Amniotic stem cell (primary cell): ENCODE measurements around the gene SERPINF2.
"Not testable (repeated sequence)": the region's sequence is repeated elsewhere in the genome, so short reads cannot be mapped to it uniquely, and the experiment has no call there.

ENCODE experiments used
- DNase-seq: peaks from one replicate; lab custom pipeline; 2025; lab: John Stamatoyannopoulos, UW

The SERPINF2 gene

DNA sequence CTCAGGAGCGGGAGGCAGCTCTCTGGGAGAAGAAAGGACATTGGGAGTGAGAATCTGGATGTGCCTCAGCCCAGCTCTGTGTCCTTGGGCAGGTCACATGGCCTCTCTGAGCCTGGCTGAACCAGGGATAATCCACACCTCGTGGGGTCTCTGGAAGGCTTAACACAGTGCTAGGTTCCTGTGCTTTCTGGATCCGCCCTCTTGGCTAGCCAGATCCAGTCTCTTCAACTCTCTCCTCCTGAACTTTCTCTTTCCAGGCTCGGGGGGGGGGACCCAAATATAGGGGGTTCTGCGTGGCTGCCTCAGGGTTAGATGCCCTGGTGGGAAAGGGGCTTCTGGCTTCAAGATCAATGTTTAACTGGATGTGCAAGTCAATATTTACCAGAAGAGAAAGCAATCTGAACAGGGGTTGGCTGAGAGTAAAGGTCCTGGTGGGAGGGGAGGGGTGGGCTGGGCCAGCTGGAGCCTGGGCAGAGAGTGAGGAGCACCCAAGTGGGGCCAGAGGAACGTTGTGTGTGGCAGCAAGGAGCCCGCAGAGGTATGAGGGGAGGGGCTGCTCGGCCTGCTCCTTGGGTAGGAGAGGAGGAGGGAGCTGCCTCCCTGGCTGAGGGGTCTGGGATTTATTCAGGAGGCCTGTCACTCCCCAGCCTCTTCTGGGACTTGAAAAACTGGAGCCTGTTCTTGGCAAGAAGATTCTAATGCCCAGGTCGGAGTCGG lies at the start of gene SERPINF2:
TSS of gene SERPINF2 (plus strand) at position 501 of the 717 bp plus-strand sequence. CDS start 2,125 bp downstream, outside the sequence.
- DNase-seq: no peak

DNA sequence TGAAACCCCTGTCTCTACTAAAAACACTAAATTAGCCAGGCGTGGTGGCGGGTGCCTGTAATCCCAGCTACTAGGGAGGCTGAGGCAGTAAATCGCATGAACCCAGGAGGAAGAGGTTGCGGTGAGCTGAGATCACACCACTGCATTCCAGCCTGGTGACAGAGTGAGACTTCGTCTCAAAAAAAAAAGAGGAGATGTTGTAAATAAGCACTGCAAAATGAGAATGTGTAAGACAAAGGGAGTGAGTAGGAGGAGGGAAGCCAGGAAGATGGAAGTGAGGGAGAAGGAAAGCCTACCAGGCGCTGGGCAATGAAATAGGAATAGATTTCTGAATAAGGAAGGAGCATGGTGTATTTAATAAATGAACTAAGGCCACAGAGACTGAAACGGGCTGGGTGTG lies 49.3 kb upstream of the SERPINF2 start:
- no peak for DNase-seq

DNA sequence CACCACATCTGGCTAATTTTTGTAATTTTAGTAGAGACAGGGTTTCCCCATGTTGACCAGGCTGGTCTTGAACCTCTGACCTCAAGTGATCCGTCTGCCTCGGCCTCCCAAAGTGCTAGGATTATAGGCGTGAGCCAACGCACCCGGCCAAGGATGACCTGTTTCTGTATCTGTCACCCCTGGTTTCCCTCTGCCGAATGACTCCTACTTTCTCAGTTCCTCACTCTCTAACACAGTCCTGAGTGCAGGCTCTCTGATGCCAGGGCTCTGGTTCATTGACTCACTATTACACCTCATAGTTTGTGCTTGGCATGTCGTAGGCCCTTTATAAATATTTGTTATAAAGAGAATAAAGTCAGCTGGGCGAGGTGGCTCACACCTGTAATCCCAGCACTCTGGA lies 47.3 kb upstream of the SERPINF2 start:
- no peak for DNase-seq

DNA sequence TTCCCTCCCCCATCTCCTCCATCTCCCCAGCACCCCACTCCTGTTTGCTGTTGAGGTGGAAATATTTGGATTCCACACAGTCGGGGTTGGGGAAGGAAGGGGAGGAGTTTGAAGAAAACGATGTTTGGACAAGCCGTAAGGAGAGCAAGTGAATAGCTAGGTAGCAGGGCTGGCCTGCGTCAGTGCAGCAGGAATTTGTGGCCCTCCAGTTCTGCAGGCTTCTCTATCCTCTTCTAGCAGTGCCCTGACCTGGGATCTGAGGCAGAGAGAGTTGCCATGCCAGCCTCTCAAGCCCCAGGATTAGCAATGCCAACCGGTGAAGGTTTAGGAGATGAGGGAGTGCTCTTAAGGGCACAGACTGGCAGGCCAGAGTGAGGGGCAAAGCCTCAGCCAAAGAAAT lies 45.0 kb upstream of the SERPINF2 start:
- no peak for DNase-seq

DNA sequence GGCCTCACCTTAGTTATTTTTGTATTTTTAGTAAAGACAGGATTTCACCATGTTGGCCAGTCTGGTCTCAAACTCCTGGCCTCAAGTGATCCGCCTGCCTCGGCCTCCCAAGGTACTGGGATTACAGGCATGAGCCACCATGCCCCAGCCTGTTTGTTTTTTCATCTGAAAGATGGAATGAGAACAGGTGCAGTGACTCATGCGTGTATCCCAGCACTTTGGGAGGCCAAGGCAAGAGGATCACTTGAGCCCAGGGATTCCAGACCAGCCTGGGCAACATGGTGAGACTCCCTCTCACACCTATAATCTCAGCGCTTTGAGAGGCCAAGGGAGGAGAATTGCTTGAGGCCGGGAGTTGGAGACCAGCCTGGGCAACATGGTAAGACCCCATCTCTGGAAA lies 42.8 kb upstream of the SERPINF2 start:
- not testable (repeated sequence) for DNase-seq

DNA sequence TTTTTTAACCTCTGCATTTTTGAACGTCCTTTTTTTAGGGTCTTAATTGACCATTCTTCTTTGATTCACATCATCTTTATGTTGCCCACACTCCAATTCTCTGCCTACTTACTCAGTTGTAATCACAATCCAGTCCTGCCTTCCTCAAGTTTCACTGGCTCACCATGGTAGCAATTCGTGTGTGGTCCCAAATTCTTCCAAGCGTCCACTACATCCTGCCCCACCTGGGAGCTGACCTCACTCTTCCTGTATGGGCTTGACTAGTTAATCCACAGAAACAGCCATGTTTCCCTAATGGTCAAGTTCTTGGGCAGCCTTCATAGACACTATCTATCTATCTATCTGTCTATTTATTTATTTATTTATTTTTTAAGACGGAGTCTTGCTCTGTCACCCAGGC lies 39.6 kb upstream of the SERPINF2 start:
- DNase-seq: no peak

DNA sequence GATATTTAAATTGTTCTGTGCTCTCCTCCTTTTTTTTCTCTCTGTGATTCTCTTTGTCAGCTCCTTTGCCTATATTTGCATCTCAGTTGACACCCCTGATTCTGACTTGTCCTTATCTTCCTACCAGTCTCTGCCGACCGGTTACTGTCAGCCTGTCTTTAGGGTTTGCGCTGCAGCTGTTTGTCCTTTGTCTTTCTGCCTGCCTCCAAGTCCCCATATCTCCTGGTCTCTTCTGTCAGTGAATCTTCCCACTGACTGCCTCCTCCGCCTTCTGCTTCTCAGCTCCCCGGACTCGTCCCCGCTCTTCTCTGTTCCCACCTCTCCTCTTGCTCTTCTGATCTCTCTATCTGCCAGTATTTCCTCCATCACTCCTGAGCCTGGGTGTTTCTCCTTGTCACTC lies 37.7 kb upstream of the SERPINF2 start:
- DNase-seq: no peak

DNA sequence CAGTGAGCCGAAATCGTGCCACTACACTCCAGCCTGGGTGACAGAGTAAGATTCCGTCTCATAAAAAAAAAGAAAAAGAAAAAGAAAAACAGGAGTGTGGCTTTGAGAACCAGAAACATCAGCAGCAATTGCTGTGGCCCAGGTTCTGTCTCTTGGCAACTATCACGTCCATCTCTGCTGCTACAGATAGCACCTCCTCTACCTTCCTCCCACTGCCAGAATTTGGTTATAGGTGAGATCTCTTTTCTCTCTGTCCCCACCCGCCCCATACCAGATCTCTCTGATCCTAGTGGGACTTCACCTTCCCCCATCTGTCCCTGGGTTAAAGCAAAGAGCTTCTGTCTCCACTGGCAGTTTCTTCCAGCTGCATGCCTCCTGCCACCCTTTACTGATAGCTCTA lies 35.6 kb upstream of the SERPINF2 start:
- DNase-seq: no peak

DNA sequence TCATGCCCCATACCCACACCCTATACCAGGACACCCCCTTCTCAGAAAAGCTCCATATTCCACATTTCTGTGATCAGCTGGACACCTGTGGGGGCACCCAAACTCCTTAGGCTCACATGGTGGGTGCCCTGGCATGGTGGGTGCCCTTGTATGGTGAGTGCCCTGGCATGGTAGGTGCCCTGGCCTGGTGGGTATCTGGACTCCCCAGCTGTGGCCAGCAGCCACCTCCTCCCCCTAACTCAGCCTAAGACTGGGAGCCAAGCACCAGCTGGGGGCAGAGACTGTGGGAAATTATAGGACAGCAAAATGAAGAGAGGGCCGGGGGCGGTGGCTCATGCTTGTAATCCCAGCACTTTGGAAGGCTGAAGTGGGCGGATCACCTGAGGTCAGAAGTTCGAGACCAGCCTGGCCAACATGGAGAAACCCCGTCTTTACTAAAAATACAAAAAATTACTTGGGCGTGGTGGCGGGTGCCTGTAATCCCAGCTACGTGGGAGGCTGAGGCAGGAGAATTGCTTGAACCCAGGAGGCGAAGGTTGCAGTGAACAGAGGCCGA lies 33.8 kb upstream of the SERPINF2 start:
- not testable (repeated sequence) for DNase-seq

DNA sequence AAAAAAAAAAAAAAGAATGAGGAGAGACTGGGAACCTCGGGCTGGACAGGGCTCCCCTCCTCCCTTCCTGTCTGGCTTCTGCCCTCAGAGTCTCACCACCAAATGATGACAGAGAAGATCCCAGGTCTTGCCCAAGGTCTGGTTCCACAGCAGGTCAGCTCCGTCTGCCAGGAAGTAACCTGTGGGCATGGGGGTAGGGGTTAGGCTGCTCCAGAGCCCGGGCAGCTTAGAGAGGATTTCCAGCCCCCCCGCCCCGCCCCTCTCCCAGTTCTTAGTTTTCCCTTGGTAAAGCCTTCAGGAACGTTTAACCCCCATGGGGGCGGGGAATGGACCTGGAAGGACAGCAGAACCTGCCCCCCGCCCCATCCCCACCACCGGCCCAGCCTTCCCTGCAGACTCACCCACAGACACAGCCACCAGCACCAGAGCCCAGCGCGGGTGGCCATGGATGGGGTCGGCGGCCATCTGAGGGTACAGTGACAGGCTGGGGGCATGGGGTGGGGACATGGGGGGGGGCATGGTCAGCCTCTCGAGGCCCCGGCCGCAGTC lies 33.2 kb upstream of the SERPINF2 start:
- DNase-seq: no peak

DNA sequence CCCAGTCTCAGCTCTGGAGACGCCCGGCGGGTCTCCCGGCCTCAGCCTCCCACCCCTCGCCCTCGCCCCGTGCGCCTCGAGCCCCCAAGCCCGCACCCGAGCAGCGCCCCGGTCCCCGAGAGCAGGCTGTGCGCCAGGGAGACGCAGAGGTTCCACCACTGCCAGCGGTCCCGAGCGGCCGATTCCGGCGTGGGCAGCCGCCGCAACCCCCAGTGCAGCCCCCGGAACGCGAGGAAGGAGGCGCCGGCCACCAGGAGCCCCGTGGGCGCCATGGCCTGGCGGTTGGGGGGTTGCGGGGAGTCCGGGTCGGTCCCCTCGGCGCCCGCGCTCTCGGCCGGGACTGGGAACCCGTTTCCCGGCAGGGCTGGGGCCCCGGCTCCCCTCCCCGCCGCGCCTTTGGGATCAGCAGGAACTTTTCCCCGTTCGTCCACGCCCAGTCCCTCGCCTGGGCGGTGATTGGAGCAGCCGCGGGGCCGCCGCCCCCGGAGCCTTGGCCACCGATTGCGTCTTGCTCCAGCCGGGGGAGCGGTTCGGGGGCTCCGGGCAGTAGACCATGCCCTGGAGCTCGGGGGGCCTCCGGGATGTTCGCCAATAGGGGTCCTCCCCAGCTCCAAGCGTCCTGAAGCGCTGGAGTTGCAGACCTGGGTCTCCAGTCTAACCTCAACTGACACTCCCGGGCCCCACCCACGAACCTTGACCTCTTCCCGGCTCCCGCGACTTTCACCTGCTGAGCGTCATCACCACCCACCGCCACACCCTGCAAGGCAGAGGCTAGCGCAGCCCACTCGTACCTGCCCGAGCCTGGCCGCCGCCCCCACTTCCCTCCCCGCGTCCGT lies 32.5 kb upstream of the SERPINF2 start, which contains the start of gene TLCD2:
TSS of gene TLCD2 (minus strand) at position 407 of the 836 bp plus-strand sequence. CDS start at position 272, 135 bp downstream.
- no peak for DNase-seq

DNA sequence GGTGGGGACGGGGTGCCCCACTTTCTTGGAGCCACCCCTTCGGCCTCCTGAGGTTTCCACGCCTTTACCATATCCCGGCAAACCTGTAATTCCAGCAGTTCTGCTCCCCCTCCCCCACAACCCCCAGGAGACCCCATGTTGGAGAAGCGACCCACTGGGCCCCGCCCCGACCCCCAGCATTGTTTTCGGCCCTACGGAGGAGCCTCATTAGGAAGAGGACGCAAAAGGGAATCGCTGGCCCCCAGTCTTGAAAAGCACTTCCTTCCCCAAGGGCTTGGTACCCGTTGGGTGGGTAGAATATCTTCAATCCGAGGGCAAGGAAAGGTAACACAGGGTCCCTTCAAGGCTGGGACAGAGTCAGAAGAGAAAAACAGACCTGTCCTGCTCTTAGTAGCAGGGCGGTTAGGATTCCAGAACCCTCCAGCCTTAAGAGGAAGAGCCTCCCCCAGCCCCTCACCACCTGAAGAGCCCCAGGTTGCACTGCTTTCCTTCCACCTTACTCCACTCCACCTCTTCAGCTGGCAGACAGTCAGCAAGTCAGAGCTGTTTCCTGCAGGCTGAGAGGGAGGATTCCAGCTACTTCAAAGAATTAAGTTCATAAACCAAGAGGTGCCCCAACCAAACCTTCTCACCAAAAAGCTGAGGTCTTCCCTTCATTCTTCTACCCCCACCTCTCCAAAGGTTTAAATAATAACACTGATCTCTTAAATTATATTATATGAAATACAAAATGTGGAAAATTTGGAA lies 31.7 kb upstream of the SERPINF2 start:
- no peak for DNase-seq

DNA sequence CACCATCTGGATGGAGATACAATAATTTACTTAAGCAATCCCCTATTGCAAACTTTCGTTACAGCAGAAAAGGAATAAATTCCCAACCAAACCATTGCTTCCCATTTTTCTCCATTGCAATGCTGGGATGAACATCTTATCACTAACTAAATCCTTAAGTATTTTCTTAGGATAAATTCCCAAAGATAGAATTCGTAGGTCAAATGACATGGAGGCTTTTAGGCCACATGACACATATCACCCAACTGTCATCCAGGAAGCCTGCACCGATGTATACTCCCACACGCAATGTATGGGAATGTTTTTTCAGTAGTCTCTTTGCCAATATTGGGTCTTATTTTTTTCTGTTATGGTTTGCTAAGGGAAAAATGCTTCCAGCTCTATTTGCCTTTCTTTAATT lies 30.9 kb upstream of the SERPINF2 start:
- DNase-seq: no peak

DNA sequence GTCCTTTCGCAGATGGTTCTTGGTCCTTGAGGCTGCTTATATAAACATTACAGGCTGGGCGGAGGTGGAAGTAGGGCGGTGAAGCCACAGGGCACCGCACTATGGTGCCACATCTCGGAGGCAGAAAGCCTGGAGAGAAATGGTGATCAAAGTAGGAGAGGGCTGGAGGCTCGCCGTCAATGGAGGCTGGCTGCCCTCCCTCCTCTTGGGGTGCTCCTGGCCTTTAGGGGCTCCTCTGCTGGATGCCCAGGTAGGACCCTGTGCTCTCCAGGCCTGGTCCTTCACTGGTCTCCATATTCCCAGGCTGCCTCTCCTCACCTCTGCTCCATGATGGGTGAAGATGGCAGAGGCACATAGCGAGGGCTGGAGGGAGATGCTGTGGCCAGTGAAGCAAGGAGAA lies 30.4 kb upstream of the SERPINF2 start:
- DNase-seq: no peak

DNA sequence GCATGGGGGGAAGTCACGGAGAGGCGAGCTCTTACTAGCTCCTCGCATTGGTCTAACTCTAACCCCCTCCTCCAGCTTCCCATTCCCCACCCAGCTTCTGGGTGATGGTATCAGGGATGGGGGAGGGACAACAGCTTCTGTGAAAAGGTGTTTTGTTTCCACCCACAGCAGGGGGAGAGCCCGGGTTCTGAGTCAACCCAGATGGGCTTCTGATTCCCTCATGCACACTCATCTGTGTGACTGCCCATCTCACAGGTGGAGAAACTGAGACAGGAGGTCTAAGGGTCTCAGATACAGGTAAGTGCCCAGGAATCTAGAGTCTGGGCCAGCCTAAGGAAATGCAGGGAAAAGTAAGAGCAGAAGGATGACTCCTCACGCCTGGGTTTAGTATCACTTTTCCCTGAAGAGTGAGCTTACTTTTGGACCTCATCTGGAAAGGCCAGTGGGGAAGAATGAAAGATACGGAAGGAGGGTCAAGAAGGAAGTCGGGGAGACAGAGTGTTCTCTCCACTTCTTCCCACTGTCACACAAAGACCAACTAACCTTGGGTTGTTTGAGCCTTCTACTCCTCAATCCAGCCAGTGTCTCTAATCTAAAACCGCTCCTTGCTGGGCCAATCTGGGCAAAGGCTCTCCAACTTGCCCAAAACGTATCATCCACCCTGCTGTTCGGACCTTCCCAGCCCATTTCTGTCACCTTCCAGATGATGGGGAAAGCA lies 29.4 kb upstream of the SERPINF2 start:
- no peak for DNase-seq

DNA sequence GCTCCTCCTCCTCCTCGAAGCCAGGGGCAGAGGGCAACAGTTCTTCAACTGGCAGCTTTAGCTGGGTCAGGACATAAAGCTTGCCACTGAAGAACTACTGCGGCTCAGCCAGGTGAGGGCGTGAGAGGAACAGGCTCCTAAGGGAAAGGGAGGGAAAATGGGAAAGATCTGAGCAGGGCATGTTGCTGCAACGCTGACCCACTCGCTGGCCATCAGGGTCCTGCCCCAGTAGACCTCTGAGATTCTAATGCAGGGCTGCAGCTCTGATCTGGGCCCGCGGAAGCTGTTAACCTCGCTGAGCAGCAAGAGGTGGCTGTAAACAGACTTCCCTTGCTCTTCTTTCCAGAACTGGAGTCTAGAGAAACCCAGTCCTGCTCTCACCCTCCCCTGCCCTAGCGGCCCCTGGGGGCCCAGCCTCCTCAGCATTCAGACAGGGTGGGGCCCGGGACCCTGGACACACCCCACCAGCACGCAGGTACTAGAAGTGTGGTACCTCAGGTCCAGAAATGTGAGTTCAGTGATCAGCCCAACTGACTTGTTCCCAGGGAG lies 28.7 kb upstream of the SERPINF2 start:
- DNase-seq: no peak

DNA sequence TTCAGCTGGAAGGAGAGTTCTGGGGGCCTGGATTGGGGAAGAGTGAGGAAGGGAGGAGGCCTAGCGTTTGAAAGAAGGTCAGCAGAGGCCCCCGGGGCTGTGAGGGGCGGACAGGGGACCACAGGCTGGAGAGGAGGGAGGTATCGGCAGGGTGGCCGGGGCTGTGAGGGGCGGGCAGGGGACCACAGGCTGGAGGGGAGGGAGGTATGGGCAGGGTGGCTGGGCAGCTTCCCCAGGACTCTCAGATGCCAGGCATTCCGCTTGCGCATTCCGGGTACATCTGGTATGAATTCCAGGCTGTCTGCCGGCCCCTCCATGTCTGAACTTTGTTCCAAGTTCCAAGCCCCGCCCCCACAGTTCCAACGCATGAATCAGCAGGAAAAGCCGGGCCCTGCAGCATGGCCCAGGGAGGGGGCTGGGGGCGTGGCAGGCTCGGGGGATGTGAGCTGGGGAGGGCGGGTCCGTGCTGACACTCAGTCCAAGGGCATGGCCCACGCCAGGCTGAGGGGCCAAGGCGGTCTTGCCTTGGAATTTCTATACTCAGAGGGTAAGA lies 28.2 kb upstream of the SERPINF2 start:
- DNase-seq: peak; percentile 97

DNA sequence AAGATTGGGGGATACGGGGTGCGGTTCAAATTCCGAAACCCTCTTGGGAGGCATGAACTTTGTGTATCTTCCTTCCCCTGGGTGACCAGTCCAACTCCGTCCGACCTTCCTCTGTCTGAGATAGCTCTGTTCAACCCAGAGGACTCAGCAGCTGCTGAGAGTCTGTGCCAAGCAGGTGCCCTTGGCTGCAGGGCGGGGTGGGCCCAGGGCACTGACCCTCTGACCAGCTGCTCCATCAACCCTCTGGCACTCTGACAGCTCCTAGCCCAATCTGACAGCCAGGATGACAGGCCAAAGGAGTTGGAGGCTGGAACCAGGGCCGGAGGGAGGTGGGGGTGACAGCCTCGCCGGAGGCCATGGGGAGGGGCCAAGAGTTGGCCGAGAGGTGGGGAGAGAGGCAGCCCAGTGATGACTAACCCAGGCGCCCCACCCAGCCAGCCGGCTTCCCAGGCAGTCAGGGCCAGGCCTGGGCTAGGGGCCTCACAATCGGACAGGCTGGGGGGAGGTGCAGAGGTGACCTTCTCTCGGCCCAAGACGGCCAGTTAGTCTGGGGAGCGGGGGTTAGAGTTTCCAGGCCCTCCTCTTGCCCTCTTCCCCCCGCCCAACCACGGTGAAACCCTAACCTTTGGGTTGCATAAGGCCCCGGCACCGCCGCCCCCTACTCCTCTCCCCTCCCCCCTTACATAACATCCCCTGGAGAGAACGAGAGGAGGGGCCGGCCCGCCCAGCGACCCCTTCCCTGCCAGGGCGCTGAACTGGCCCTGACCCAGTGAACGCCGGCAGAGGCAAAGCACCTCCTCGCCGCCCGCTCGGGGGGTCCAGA lies 27.5 kb upstream of the SERPINF2 start:
- peak; percentile 77 for DNase-seq

DNA sequence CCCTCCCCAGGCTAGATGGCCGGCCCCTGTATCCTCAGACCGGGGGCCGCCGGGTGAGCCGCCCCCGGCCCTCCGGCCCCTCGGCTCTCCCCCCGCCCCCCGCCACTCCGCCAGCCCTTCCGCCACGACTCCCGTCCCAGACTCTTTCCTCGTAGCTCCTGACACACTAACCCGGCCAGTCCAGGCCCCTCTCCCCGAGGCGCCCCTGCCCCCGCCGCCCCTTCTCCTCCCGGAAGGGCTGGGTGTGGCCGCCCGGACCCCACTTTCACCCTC lies 26.9 kb upstream of the SERPINF2 start:
- DNase-seq: no peak
